Thoracic aorta (tissue), 2 donors: ENCODE measurements around the gene LDHD. TPM values are rescaled to one million over a fixed set of nuclear protein-coding genes. Genes with fewer than 3 reads are reported as not detected.

Experiments used
- ATAC-seq: fragments of 150-250 bp; one replicate; pipeline ENCODE4 v1.8.0; 2017; ENCODE audit warnings: low read depth; ENCODE audit not compliant: insufficient number of reproducible peaks, low FRiP score
- DNase-seq: peaks from one replicate; pipeline ENCODE4 v3.0.0-alpha.2; 2020; ENCODE audit warnings: low spot score
- H3K27ac ChIP-seq, 2 donors: fragments of 200-600 bp; sonication (generic); 1 replicate in 1 of 2; 2 replicates in 1 of 2; pipeline ENCODE4 v1.5.1; 2016; ENCODE audit warnings: mild to moderate bottlenecking in 2 of 2, moderate library complexity in 2 of 2
- H3K27me3 ChIP-seq: fragments of 200-600 bp; sonication (generic); replicated peaks from 2 replicates; pipeline ENCODE4 v1.6.0; 2016; ENCODE audit warnings: mild to moderate bottlenecking; ENCODE audit not compliant: insufficient read depth
- H3K36me3 ChIP-seq: fragments of 200-600 bp; sonication (generic); one replicate; pipeline ENCODE4 v1.5.1; 2016
- H3K4me1 ChIP-seq, 2 donors: fragments of 200-600 bp; sonication (generic); 1 replicate in 1 of 2; 2 replicates in 1 of 2; pipeline versions ENCODE4 v1.5.1 to v1.6.0; 2016; ENCODE audit warnings: low read depth in 2 of 2, mild to moderate bottlenecking in 1 of 2; ENCODE audit not compliant: control insufficient read depth in 1 of 2
- H3K4me3 ChIP-seq: fragments of 200-600 bp; sonication (generic); 2 replicates; pipeline ENCODE4 v1.5.1; 2016; ENCODE audit warnings: mild to moderate bottlenecking
- H3K9me3 ChIP-seq: fragments of 200-600 bp; sonication (generic); 2 replicates; pipeline ENCODE4 v1.5.1; 2016
- CTCF ChIP-seq: fragments of 200-600 bp; sonication (generic); IDR thresholded peaks from one replicate; pipeline ENCODE4 v1.5.1; 2019; ENCODE audit warnings: antibody characterized with exemption
- total RNA-seq, 2 donors: library from RNA; depleted of rRNA; stranded (reverse); fragments of >200 nt; gene quantifications; one replicate each; pipeline versions ENCODE4 v1.1.0 to v1.2.3, GENCODE V29; 2016

The LDHD gene
- total RNA-seq, 2 donors from 2014 or later = 7.2 to 14.1 TPM

- Histone ChIP-seq H3K9me3 (no peaks in the 10 kb centered on the region), H3K27me3 (no peaks in the 10 kb centered on the region), H3K4me3 (no peak overlapping the region), H3K36me3 (no peaks in the 10 kb centered on the region), H3K4me1 (peaks cover 5 to 15% of the 10 kb centered on the region in 2 donors), H3K27ac (no peak overlapping the region)
- ATAC-seq = no peak
- DNase-seq = no peak
- no peak for TF ChIP-seq CTCF
Measured at GRCh38 chr16:75088216-75088615, 28.4 kb downstream of the LDHD start.

- ATAC-seq (no peak), DNase-seq (no peak)
- H3K27me3 ChIP-seq = no peaks in the 10 kb centered on the region
- no peak overlapping the region for H3K4me3 ChIP-seq
- no peaks in the 10 kb centered on the region for H3K9me3 ChIP-seq
- H3K27ac ChIP-seq = no peak overlapping the region
- TF ChIP-seq CTCF = no peak
- no peaks in the 10 kb centered on the region for H3K36me3 ChIP-seq
- H3K4me1 ChIP-seq = peaks cover 10 to 20% of the 10 kb centered on the region in 2 donors
Measured at GRCh38 chr16:75087375-75087979, 29.1 kb downstream of the LDHD start.

- TF ChIP-seq CTCF = no peak
- Histone ChIP-seq H3K9me3 (no peaks in the 10 kb centered on the region), H3K4me1 (peaks cover 10 to 20% of the 10 kb centered on the region in 2 donors), H3K4me3 (no peak overlapping the region), H3K27ac (no peak overlapping the region), H3K36me3 (no peaks in the 10 kb centered on the region), H3K27me3 (no peaks in the 10 kb centered on the region)
- ATAC-seq = no peak
- DNase-seq = no peak
Measured at GRCh38 chr16:75086688-75087374, 29.7 kb downstream of the LDHD start.

GRCh38 chr16:75086281-75086680 is 30.3 kb downstream of the LDHD start:
- H3K27ac ChIP-seq = no peak overlapping the region
- ATAC-seq = no peak
- no peak for DNase-seq

More at GRCh38 chr16:75086281-75086680, 30.3 kb downstream of the LDHD start:
- Histone ChIP-seq H3K36me3 (no peaks in the 10 kb centered on the region), H3K9me3 (no peaks in the 10 kb centered on the region), H3K4me1 (peaks cover 10 to 20% of the 10 kb centered on the region in 2 donors), H3K4me3 (no peak overlapping the region), H3K27me3 (no peaks in the 10 kb centered on the region)
- TF ChIP-seq CTCF = no peak
